Measurements from ENCODE around the gene XRCC1. TPM values are rescaled to one million over a fixed set of nuclear protein-coding genes. Genes with fewer than 3 reads are reported as not detected.

XRCC1 gene
- total RNA-seq, 1 experiment from 2014 or later: 37.4 TPM

GRCh38 chr19:43534305-43534815 lies 41.0 kb downstream of the XRCC1 start:
- peaks cover 23 to 42% of the 10 kb centered on the region in 2 experiments for H3K4me1 ChIP-seq (ENCODE audit: control insufficient read depth in 1 of 2, insufficient read depth in 2 of 2, low read length in 2 of 2)
- no peak for TF ChIP-seq JUND (IDR thresholded peaks at IDR 0.05)
- no peak for TF ChIP-seq ATF3 (IDR thresholded peaks at IDR 0.05)
- no peak for TF ChIP-seq TCF7L2 (IDR thresholded peaks at IDR 0.05; ENCODE audit: borderline replicate concordance, extremely low read depth, insufficient read depth, insufficient read length)
- no peak for TF ChIP-seq EZH2 (IDR thresholded peaks at IDR 0.05)
- TF ChIP-seq FOSL1 (IDR thresholded peaks at IDR 0.05; ENCODE audit: low read depth): no peak
- no peak for TF ChIP-seq ZFX (IDR thresholded peaks at IDR 0.05)
- TF ChIP-seq MAX (IDR thresholded peaks at IDR 0.05): no peak
- no peak for TF ChIP-seq RAD21 (IDR thresholded peaks at IDR 0.05; ENCODE audit: low read depth)
- no peak for TF ChIP-seq SRF (IDR thresholded peaks at IDR 0.05; ENCODE audit: low read depth)
- TF ChIP-seq POLR2AphosphoS5 (IDR thresholded peaks at IDR 0.05; ENCODE audit: low read depth, low read length): no peak
- no peak for TF ChIP-seq POLR2A (IDR thresholded peaks at IDR 0.05; ENCODE audit: borderline replicate concordance, extremely low read depth, insufficient read depth, insufficient read length)
- no peak for TF ChIP-seq YY1 (IDR thresholded peaks at IDR 0.05; ENCODE audit: extremely low read depth, insufficient replicate concordance, low read depth, low read length)
- no peak for TF ChIP-seq SP1 (IDR thresholded peaks at IDR 0.05; ENCODE audit: low read depth)
- TF ChIP-seq ZBTB33 (IDR thresholded peaks at IDR 0.05; ENCODE audit: extremely low read depth, insufficient replicate concordance, low read length): no peak
- no peak for TF ChIP-seq CBX3 (IDR thresholded peaks at IDR 0.05; ENCODE audit: low read depth)
- no peaks in the 10 kb centered on the region for H3K9me2 ChIP-seq (ENCODE audit: insufficient read depth)
- BruUV-seq (replicated peaks): no TSS peak
- ChIA-PET RAD21 (ENCODE audit: low non-redundant PET in 1 of 2, low total read pairs in 2 of 2, uncharacterized antibody in 2 of 2, unreplicated experiment in 2 of 2) (no interaction called here), CTCF (interaction anchor here (1.7 to 4.5 kb wide), 5 partner anchors 21 to 87 kb away, joined by 12 to 20 read pairs (median 18); partner anchors contain the start of genes IRGQ and ZNF576), POLR2A (interaction anchor here (1.3 to 1.4 kb wide), 2 partner anchors 61 to 134 kb away, joined by 3 to 4 read pairs; no protein-coding TSS in a partner anchor)
- H3K9ac ChIP-seq (ENCODE audit: low read length): no peak overlapping the region
- no peaks in the 10 kb centered on the region for H3K9me3 ChIP-seq (ENCODE audit: control insufficient read depth in 1 of 2, insufficient read depth in 1 of 2, low read depth in 1 of 2, low read length in 2 of 2)
- peak overlapping the region; percentile 100 for H3K4me2 ChIP-seq (ENCODE audit: low read length)
- ATAC-seq (no peak), DNase-seq (ENCODE audit: low read depth, low spot score) (no peak)
- peak overlapping the region in 1 of 2 experiments; percentile 70; a peak in 1 of 4 replicates for H3K4me3 ChIP-seq (replicated peaks in 1 of 2; ENCODE audit: low read depth in 1 of 2, low read length in 2 of 2)
- H2AFZ ChIP-seq (ENCODE audit: low read depth, low read length, poor library complexity, severe bottlenecking): no peak overlapping the region
- no peaks in the 10 kb centered on the region for H3K27me3 ChIP-seq (ENCODE audit: insufficient read depth, low read length)
- H4K20me1 ChIP-seq (ENCODE audit: insufficient read depth): no peaks in the 10 kb centered on the region
- H3K79me2 ChIP-seq (ENCODE audit: insufficient read depth, low read length): no peaks in the 10 kb centered on the region
- H3K27ac ChIP-seq (ENCODE audit: low read depth, low read length): peak overlapping the region; percentile 95
- H3K36me3 ChIP-seq (ENCODE audit: control insufficient read depth in 1 of 2, insufficient read depth in 2 of 2, low read length in 2 of 2): peaks cover 0 to 4% of the 10 kb centered on the region in 2 experiments; a peak in 1 of 4 replicates
- intact Hi-C loops (cut with micrococcal nuclease): loop anchor here (10.0 kb wide), 1 partner anchor 130 kb away; no protein-coding TSS in a partner anchor

Measured in HCT116 (cell line).